ENCODE measurements around the gene PCDH17.

The PCDH17 gene

GRCh38 chr13:57630661-57631595 is 616 bp upstream of the PCDH17 start:
- TF ChIP-seq FOXP2 (optimal IDR thresholded peaks at IDR 0.05; ENCODE audit: borderline replicate concordance, extremely low read depth, extremely low read length, insufficient read depth) (no peak), SIN3A (IDR thresholded peaks at IDR 0.05; ENCODE audit: borderline replicate concordance, insufficient read depth, low read length) (no peak), TAF1 (IDR thresholded peaks at IDR 0.05; ENCODE audit: borderline replicate concordance, insufficient read depth, low read length) (no peak), REST (IDR thresholded peaks at IDR 0.05; ENCODE audit: insufficient read depth in 1 of 2, low read depth in 2 of 2, low read length in 2 of 2) (no peak), POLR2AphosphoS5 (IDR thresholded peaks at IDR 0.05; ENCODE audit: low read depth, low read length) (no peak)

- TF ChIP-seq POLR2AphosphoS5 (IDR thresholded peaks at IDR 0.05; ENCODE audit: low read depth, low read length) (no peak), REST (IDR thresholded peaks at IDR 0.05; ENCODE audit: insufficient read depth in 1 of 2, low read depth in 2 of 2, low read length in 2 of 2) (no peak), FOXP2 (optimal IDR thresholded peaks at IDR 0.05; ENCODE audit: borderline replicate concordance, extremely low read depth, extremely low read length, insufficient read depth) (no peak), SIN3A (IDR thresholded peaks at IDR 0.05; ENCODE audit: borderline replicate concordance, insufficient read depth, low read length) (no peak), TAF1 (IDR thresholded peaks at IDR 0.05; ENCODE audit: borderline replicate concordance, insufficient read depth, low read length) (no peak)
Observed at GRCh38 chr13:57632276-57633140, 964 bp downstream of the PCDH17 start.

- TF ChIP-seq REST (IDR thresholded peaks at IDR 0.05; ENCODE audit: insufficient read depth in 1 of 2, low read depth in 2 of 2, low read length in 2 of 2) (no peak), FOXP2 (optimal IDR thresholded peaks at IDR 0.05; ENCODE audit: borderline replicate concordance, extremely low read depth, extremely low read length, insufficient read depth) (no peak), TAF1 (IDR thresholded peaks at IDR 0.05; ENCODE audit: borderline replicate concordance, insufficient read depth, low read length) (no peak), POLR2AphosphoS5 (IDR thresholded peaks at IDR 0.05; ENCODE audit: low read depth, low read length) (no peak), SIN3A (IDR thresholded peaks at IDR 0.05; ENCODE audit: borderline replicate concordance, insufficient read depth, low read length) (no peak)
Observed at GRCh38 chr13:57633141-57633949, 1.8 kb downstream of the PCDH17 start.

GRCh38 chr13:57633950-57634838 is 2.6 kb downstream of the PCDH17 start:
- TF ChIP-seq POLR2AphosphoS5 (IDR thresholded peaks at IDR 0.05; ENCODE audit: low read depth, low read length): no peak
- no peak for TF ChIP-seq TAF1 (IDR thresholded peaks at IDR 0.05; ENCODE audit: borderline replicate concordance, insufficient read depth, low read length)
- no peak for TF ChIP-seq SIN3A (IDR thresholded peaks at IDR 0.05; ENCODE audit: borderline replicate concordance, insufficient read depth, low read length)
- no peak for TF ChIP-seq REST (IDR thresholded peaks at IDR 0.05; ENCODE audit: insufficient read depth in 1 of 2, low read depth in 2 of 2, low read length in 2 of 2)
- TF ChIP-seq FOXP2 (optimal IDR thresholded peaks at IDR 0.05; ENCODE audit: borderline replicate concordance, extremely low read depth, extremely low read length, insufficient read depth): no peak

Data from PFSK-1 (cell line).